ENCODE data around the gene TSHR. TPM values are rescaled to one million over a fixed set of nuclear protein-coding genes. Genes with fewer than 3 reads are reported as not detected.

TSHR gene
- total and polyA plus RNA-seq, 2 of the 4 experiments (the other 2 are of a cell fraction): not detected

- H3K9ac ChIP-seq (ENCODE audit: low read depth, low read length): no peak overlapping the region
- no peak overlapping the region for H3K4me3 ChIP-seq (ENCODE audit: insufficient read depth, low read depth, low read length)
- CTCF ChIA-PET: no interaction called here
- no peak overlapping the region for H4K91ac ChIP-seq (ENCODE audit: insufficient read depth, low read depth, low read length)
- BruUV-seq (replicated peaks): no TSS peak
- H2AK9ac ChIP-seq (replicated peaks; ENCODE audit: low read depth, low read length, poor library complexity): no peak overlapping the region
- no peak overlapping the region for H4K5ac ChIP-seq (ENCODE audit: low read depth, low read length)
- no peak overlapping the region for H2AK5ac ChIP-seq (ENCODE audit: low read depth, low read length)
- WGBS, 2 experiments (ENCODE audit: extremely low coverage in 2 of 2, insufficient read length in 1 of 2): 61% methylated on average over 2 of the region's 3 CpGs; no CpG with 5 or more reads in 1 of the 2 experiments
- H3K27me3 ChIP-seq (ENCODE audit: control insufficient read depth, insufficient read depth, low read length): no peaks in the 10 kb centered on the region
- H2BK15ac ChIP-seq (ENCODE audit: low read depth, low read length): no peak overlapping the region
- H3K4me1 ChIP-seq (ENCODE audit: control insufficient read depth, insufficient read depth, low read length): no peaks in the 10 kb centered on the region
- H3K18ac ChIP-seq (ENCODE audit: low read depth, low read length): no peak overlapping the region
- H3K27ac ChIP-seq (ENCODE audit: insufficient read depth, low read length): no peak overlapping the region
- H3K23ac ChIP-seq (ENCODE audit: low read depth, low read length): no peak overlapping the region
- ATAC-seq (ENCODE audit: low read depth): no peak
- H3K9me3 ChIP-seq (ENCODE audit: control insufficient read depth, insufficient read depth, low read length): no peaks in the 10 kb centered on the region
- no peaks in the 10 kb centered on the region for H4K20me1 ChIP-seq (ENCODE audit: insufficient read depth, low read length)
- H2AFZ ChIP-seq (replicated peaks; ENCODE audit: low read length, poor library complexity): no peak overlapping the region
- H3K14ac ChIP-seq (replicated peaks; ENCODE audit: low read depth, low read length): no peak overlapping the region
- no peak overlapping the region for H2BK120ac ChIP-seq (ENCODE audit: low read depth, low read length)
- H3K4me2 ChIP-seq (ENCODE audit: low read depth, low read length): no peak overlapping the region
- no peak for DNase-seq
- H2BK20ac ChIP-seq (ENCODE audit: low read depth, low read length): no peak overlapping the region
- no peak for TF ChIP-seq CEBPB (IDR thresholded peaks at IDR 0.05; ENCODE audit: low read depth, low read length)
- TF ChIP-seq RFX5 (IDR thresholded peaks at IDR 0.05; ENCODE audit: low read depth, low read length): no peak
- TF ChIP-seq ELK1 (IDR thresholded peaks at IDR 0.05; ENCODE audit: borderline replicate concordance, low read depth, low read length): no peak
- TF ChIP-seq CHD1 (IDR thresholded peaks at IDR 0.05; ENCODE audit: low read depth, low read length): no peak
- TF ChIP-seq MAFK (IDR thresholded peaks at IDR 0.05; ENCODE audit: low read depth, low read length): no peak
- no peak for TF ChIP-seq FOS (IDR thresholded peaks at IDR 0.05; ENCODE audit: low read depth, low read length)
- no peak for TF ChIP-seq RCOR1 (IDR thresholded peaks at IDR 0.05; ENCODE audit: insufficient replicate concordance, low read length)
- no peak for TF ChIP-seq RAD21 (IDR thresholded peaks at IDR 0.05; ENCODE audit: low read length)
- TF ChIP-seq USF2 (IDR thresholded peaks at IDR 0.05; ENCODE audit: low read depth, low read length): no peak
- TF ChIP-seq SMC3 (IDR thresholded peaks at IDR 0.05; ENCODE audit: low read depth, low read length): no peak
- no peak for TF ChIP-seq POLR2A (IDR thresholded peaks at IDR 0.05; ENCODE audit: low read depth, low read length)
- TF ChIP-seq MAZ (IDR thresholded peaks at IDR 0.05; ENCODE audit: borderline replicate concordance, low read depth, low read length): no peak
- no peak overlapping the region for H3K56ac ChIP-seq (ENCODE audit: extremely low read depth, insufficient read depth, low read length)
- intact Hi-C loops (cut with micrococcal nuclease): no loop called here
- H3K79me1 ChIP-seq (ENCODE audit: low read depth in 1 of 2, low read length in 2 of 2): no peaks in the 10 kb centered on the region
- H3K36me3 ChIP-seq (ENCODE audit: control insufficient read depth, insufficient read depth, low read length): no peaks in the 10 kb centered on the region
- no peak overlapping the region for H2BK5ac ChIP-seq (ENCODE audit: low read depth, low read length, poor library complexity, severe bottlenecking)
- POLR2A ChIA-PET (ENCODE audit: unreplicated experiment): no interaction called here
- dilution Hi-C loops (cut with HindIII; ENCODE audit: low sequenced_read_pairs, unreplicated experiment): no loop called here
- no peaks in the 10 kb centered on the region for H3K9me1 ChIP-seq (ENCODE audit: insufficient read depth, low read length)
- in situ Hi-C loops (cut with MboI; ENCODE audit: low sequenced_read_pairs): no loop called here
- no peak overlapping the region for H4K8ac ChIP-seq (ENCODE audit: low read depth in 2 of 2, low read length in 2 of 2)
- no peak overlapping the region for H3K4ac ChIP-seq (ENCODE audit: low read depth, low read length)
Measured at GRCh38 chr14:81031488-81031887, 76.1 kb downstream of the TSHR start.
